Measurements from ENCODE around the gene DNAI7.

DNA sequence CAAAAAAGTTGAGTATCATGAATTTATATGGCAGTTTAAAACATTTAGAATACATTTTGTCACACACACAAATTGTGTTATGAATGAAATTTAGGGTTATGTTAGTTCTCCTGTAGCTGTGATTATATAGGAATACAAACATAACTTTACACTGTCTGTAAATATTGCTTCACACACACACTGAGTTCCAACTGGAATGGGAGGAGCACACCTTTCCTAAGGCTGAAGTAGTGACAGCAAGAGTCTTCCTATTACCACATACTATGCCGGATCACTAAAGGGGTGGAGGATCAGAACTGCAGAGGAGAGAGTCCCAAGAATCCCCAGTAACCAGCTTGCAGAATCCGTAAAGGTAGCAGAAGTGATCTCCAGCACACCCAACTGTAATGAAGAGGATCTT lies 63.7 kb downstream of the DNAI7 start:
- TF ChIP-seq CTCF (conservative IDR thresholded peaks at IDR 0.05), result 0 out of 2 replicates have a peak, but pooled peaks have one; percentile 1
- TF ChIP-seq ZFX (IDR thresholded peaks at IDR 0.05), result no peak

Data from C4-2B (cell line).